ENCODE measurements around the gene MZT1.
"Not testable (repeated sequence)": the region's sequence is repeated elsewhere in the genome, so short reads cannot be mapped to it uniquely, and the experiment has no call there.

MZT1 gene

GRCh38 chr13:72745260-72745659 is 17.8 kb upstream of the MZT1 start:
- no peak overlapping the region for H3K27ac ChIP-seq
- TF ChIP-seq ZFX (IDR thresholded peaks at IDR 0.05), result no peak
- no peak for TF ChIP-seq CTCF (conservative IDR thresholded peaks at IDR 0.05)

- no peak overlapping the region for H3K27ac ChIP-seq
- TF ChIP-seq CTCF (conservative IDR thresholded peaks at IDR 0.05) (no peak), ZFX (IDR thresholded peaks at IDR 0.05) (no peak)
Measured at GRCh38 chr13:72740015-72740414, 12.6 kb upstream of the MZT1 start.

GRCh38 chr13:72737033-72737432 is 9.6 kb upstream of the MZT1 start:
- no peak overlapping the region for H3K27ac ChIP-seq
- TF ChIP-seq ZFX (IDR thresholded peaks at IDR 0.05) (no peak), CTCF (conservative IDR thresholded peaks at IDR 0.05) (no peak)

GRCh38 chr13:72728290-72728605 is 819 bp upstream of the MZT1 start:
- no peak for TF ChIP-seq ZFX (IDR thresholded peaks at IDR 0.05)
- no peak for TF ChIP-seq CTCF (conservative IDR thresholded peaks at IDR 0.05)
- H3K27ac ChIP-seq, result peak overlapping the region; percentile 77

GRCh38 chr13:72726726-72727416 is 558 bp downstream of the MZT1 start:
- H3K27ac ChIP-seq, result peak overlapping the region; percentile 77
- TF ChIP-seq CTCF (conservative IDR thresholded peaks at IDR 0.05), result no peak
- TF ChIP-seq ZFX (IDR thresholded peaks at IDR 0.05), result no peak

GRCh38 chr13:72726185-72726584 is 1.2 kb downstream of the MZT1 start:
- not testable (repeated sequence) for H3K27ac ChIP-seq

GRCh38 chr13:72716776-72717175 is 10.7 kb downstream of the MZT1 start:
- TF ChIP-seq ZFX (IDR thresholded peaks at IDR 0.05), result no peak
- no peak for TF ChIP-seq CTCF (conservative IDR thresholded peaks at IDR 0.05)
- H3K27ac ChIP-seq, result no peak overlapping the region

GRCh38 chr13:72700509-72700908 is 26.9 kb downstream of the MZT1 start:
- H3K27ac ChIP-seq, result no peak overlapping the region
- no peak for TF ChIP-seq CTCF (conservative IDR thresholded peaks at IDR 0.05)
- TF ChIP-seq ZFX (IDR thresholded peaks at IDR 0.05), result no peak

Measured in C4-2B (cell line).